GM18517 (cell line): ENCODE results near the gene ITGA11.

Source experiments
- ATAC-seq: cut with Tn5 transposase; IDR thresholded peaks from one replicate; pipeline ENCODE4 v1.9.1; 2021; ENCODE audit warnings: mild to moderate bottlenecking, moderate library complexity; ENCODE audit not compliant: unreplicated experiment

Gene ITGA11

DNA sequence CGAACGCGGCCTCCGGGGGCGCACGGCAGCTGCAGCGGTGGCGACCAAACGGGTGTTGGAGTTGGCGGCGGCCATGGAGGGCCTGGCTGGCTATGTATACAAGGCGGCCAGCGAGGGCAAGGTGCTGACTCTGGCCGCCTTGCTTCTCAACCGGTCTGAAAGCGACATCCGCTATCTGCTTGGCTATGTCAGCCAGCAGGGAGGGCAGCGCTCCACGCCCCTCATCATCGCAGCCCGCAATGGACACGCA is 153.7 kb downstream of the ITGA11 start:
- ATAC-seq = peak; percentile 63

GRCh38 chr15:68277603-68278344 is 154.2 kb downstream of the ITGA11 start, which contains the start of gene FEM1B:
FEM1B (plus strand) TSS chr15:68277745; CDS start chr15:68278418, 673 bp downstream.
- peak; percentile 70 for ATAC-seq

DNA sequence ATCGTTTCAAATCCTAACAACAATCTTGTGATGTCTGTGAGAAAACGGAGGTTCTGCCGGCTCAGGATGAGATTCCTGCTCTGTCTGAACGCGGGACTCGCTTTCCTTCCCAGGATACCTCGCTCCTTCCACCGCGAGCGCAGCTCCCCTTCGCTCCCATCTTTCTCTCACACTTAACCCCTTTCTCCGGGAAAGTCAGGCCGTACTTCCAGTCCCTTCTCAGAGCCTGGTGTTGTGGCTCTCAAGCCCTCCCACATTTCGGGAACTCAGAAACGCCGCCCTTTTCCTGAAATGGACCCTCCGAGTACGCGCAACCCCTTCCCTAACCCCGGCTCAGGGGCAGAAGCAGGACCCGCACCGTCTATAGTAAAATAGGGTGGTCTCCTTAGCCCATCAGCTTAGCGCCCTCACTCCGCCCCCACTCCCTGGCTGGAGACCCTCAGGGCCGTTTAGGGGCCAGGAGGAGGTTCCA is 154.8 kb downstream of the ITGA11 start:
- no peak for ATAC-seq

GRCh38 chr15:68276668-68277067 is 155.3 kb downstream of the ITGA11 start:
- no peak for ATAC-seq

GRCh38 chr15:68275165-68275746 is 156.7 kb downstream of the ITGA11 start:
- ATAC-seq = no peak

- no peak for ATAC-seq
Observed at GRCh38 chr15:68274201-68274848, 157.6 kb downstream of the ITGA11 start.

GRCh38 chr15:68272721-68273271 is 159.2 kb downstream of the ITGA11 start:
- ATAC-seq = no peak

DNA sequence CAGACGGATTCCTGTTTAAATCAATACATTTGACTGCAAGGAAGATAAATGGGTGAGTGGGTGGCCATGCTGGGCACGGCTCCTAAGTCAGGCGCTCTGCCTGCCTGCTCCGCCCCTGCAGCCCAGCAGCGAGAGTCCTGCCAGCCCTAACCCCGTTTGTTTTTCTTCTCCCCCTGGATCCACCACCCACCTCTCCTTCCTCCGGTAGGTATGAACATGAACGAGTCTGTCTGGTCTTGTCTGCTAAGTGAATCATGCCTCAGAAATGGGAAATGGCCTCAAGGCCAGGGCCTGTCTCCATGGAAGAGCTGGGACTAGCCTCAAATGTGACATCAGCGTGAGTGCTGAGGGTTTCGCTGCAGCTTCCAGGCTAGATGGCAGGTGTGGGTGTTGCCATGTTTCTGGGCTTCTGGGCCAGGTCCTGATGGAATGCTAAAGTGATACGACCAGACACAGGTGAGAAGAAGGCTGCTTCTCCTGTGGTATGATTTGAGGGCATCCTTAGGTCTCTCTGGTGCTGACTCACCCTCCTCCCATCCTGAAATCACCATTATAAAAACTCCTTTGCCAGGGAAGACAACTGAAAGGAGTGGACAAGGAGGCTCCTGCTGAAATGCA is 160.0 kb downstream of the ITGA11 start:
- ATAC-seq = no peak

- ATAC-seq = no peak
Observed at GRCh38 chr15:68268405-68268804, 163.6 kb downstream of the ITGA11 start.

DNA sequence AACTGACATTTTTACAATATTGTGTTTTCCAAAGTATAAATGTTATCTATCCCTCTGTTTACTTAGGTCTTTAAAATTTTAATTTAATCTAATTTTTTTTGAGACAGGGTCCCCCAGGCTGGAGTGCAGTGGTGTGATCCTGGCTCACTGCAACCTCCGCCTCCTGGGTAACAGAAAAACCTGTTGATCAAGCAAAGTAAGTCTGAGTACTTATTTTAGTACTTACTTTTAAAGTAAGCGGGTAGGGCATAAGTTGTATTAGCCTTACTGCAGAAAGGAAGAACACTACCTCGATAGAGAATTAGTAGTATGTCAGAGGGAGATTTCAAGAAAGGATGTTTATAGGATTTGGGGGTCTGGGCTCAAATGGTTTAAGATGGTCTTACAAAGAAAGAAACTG is 166.3 kb downstream of the ITGA11 start:
- ATAC-seq = no peak

- no peak for ATAC-seq
Observed at GRCh38 chr15:68265081-68265480, 166.9 kb downstream of the ITGA11 start.

- no peak for ATAC-seq
Observed at GRCh38 chr15:68264282-68264681, 167.7 kb downstream of the ITGA11 start.

GRCh38 chr15:68262514-68263356 is 169.2 kb downstream of the ITGA11 start:
- ATAC-seq = no peak

DNA sequence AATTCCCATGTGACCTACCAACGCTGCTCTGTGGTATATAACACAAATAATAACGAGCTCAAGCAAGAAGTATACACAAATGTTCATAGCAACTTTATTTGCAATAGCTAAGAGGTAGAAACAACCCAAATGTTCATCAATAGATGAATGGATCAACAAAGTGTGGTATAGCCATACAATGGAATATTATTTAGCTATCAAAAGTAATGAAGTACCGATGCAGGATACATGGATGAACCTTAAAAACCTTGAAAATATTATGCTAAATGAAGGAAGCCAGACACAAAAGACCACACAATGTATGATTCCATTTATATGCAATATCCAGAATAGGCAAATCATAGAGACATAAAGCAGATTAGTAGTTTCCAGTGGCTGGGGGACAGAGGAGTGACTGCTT is 170.0 kb downstream of the ITGA11 start:
- ATAC-seq = no peak

DNA sequence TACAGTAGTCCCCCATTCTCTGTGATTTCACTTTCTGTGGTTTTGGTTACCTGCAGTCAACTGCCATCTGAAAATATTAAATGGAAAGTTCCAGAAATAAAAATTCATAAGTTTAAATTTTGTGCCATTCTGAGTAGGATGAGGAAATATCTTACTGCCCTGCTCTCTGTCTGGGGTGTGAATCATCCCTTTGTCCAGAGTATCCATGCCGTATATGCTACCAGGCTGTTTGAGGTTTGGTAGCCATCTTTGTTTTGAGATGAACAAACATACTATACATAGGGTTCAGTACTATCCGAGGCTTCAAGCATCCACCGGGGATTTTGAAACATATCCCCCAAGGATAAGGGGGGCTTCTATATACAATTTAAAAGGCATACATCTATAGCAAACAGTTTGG is 170.7 kb downstream of the ITGA11 start:
- no peak for ATAC-seq

- ATAC-seq = no peak
Observed at GRCh38 chr15:68259883-68260282, 172.1 kb downstream of the ITGA11 start.

DNA sequence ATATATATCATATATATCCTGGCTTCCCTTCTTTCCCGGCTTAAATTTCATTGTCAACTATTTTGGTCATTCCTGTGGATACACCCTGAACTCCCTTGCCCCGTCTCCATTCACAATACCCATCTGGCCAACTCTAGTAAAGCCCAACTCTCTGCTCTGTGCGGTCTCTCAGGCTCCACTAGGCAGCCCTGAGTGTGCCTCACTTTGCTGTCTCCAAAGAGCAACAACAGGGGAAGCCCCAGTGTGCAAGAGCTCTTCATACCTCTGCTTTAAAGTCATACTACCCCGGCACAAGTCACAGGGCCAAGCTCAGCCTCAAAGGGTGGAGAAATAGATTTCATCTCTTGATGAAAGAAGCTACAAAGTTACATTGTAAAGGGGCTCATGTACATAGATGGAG is 173.3 kb downstream of the ITGA11 start:
- ATAC-seq = no peak

- no peak for ATAC-seq
Observed at GRCh38 chr15:68256675-68257450, 175.1 kb downstream of the ITGA11 start.

GRCh38 chr15:68252925-68253534 is 178.9 kb downstream of the ITGA11 start:
- ATAC-seq = no peak
